SU-DHL-6 (cell line): Measurements from ENCODE around the gene F2R.
"Not testable (repeated sequence)": the region's sequence is repeated elsewhere in the genome, so short reads cannot be mapped to it uniquely, and the experiment has no call there.

Experiments used
- H2AFZ ChIP-seq: fragments of 200-600 bp; sonication (generic); 2 replicates; pipeline ENCODE4 v1.6.1; 2014; ENCODE audit warnings: low read depth, mild to moderate bottlenecking, moderate library complexity, mixed read lengths, antibody characterized with exemption, low read length; ENCODE audit not compliant: severe bottlenecking
- H3F3A ChIP-seq: fragments of 200-600 bp; shearing (Covaris generic); 2 replicates; pipeline ENCODE4 v1.6.0; 2016; ENCODE audit warnings: antibody characterized with exemption, mild to moderate bottlenecking; ENCODE audit not compliant: insufficient read depth
- H3K27ac ChIP-seq: fragments of 200-600 bp; sonication (generic); 2 replicates; pipeline ENCODE4 v1.5.1; 2016; ENCODE audit warnings: low read depth, mild to moderate bottlenecking, low read length, moderate library complexity, mixed read lengths
- H3K27me3 ChIP-seq: fragments of 200-600 bp; sonication (generic), shearing (Covaris generic); 2 replicates; pipeline ENCODE4 v1.6.0; 2014; ENCODE audit warnings: mild to moderate bottlenecking, low read length
- H3K36me3 ChIP-seq: fragments of 200-600 bp; sonication (generic); 2 replicates; pipeline ENCODE4 v1.6.1; 2014; ENCODE audit warnings: mild to moderate bottlenecking, low read length, mixed read lengths
- H3K4me2 ChIP-seq: fragments of 300-600, 200-600 bp; shearing (Covaris generic), sonication (generic); 2 replicates; pipeline ENCODE4 v1.6.0; 2014; ENCODE audit warnings: low read length, low read depth, mild to moderate bottlenecking; ENCODE audit not compliant: poor library complexity, severe bottlenecking
- H3K4me3 ChIP-seq: fragments of 200-600 bp; sonication (generic); 2 replicates; pipeline ENCODE4 v1.5.1; 2014; ENCODE audit warnings: antibody characterized with exemption, low read length, mild to moderate bottlenecking, mixed read lengths; ENCODE audit not compliant: insufficient read depth, poor library complexity, severe bottlenecking
- H3K79me2 ChIP-seq: fragments of 200-600 bp; sonication (generic); 2 replicates; pipeline ENCODE4 v1.6.1; 2014; ENCODE audit warnings: mild to moderate bottlenecking, low read length, moderate library complexity; ENCODE audit not compliant: insufficient read depth
- H3K9ac ChIP-seq: fragments of 200-600 bp; sonication (generic); 2 replicates; pipeline ENCODE4 v1.7.0; 2014; ENCODE audit warnings: mild to moderate bottlenecking, low read length
- H3K9me2 ChIP-seq: fragments of 200-600 bp; sonication (generic); replicated peaks from 2 replicates; pipeline ENCODE4 v1.6.1; 2014; ENCODE audit warnings: low read length; ENCODE audit not compliant: insufficient read depth
- H3K9me3 ChIP-seq: fragments of 200-600 bp; sonication (generic); 2 replicates; pipeline ENCODE4 v1.6.1; 2014; ENCODE audit warnings: low read length, mixed read lengths; ENCODE audit not compliant: insufficient read depth
- H4K20me1 ChIP-seq: fragments of 200-600 bp; sonication (generic); 2 replicates; pipeline ENCODE4 v1.6.1; 2014; ENCODE audit warnings: low read depth, mild to moderate bottlenecking, antibody characterized with exemption, low read length, moderate library complexity, mixed read lengths
- CTCF ChIP-seq: fragments of 200-600 bp; sonication (generic); IDR thresholded peaks from one replicate; pipeline ENCODE4 v1.5.1; 2017; ENCODE audit warnings: antibody characterized with exemption, mild to moderate bottlenecking, low read length, moderate library complexity; ENCODE audit not compliant: insufficient read depth, poor library complexity, severe bottlenecking
- EZH2phosphoT487 ChIP-seq: fragments of 200-600 bp; sonication (generic), shearing (Covaris generic); conservative IDR thresholded peaks from 2 replicates; pipeline ENCODE4 v1.6.1; 2018; ENCODE audit warnings: mild to moderate bottlenecking, antibody characterized with exemption, low read length, moderate library complexity, mixed read lengths

The F2R gene

GRCh38 chr5:76771705-76772405 lies 55.9 kb downstream of the F2R start:
- H3K9ac ChIP-seq, result no peak overlapping the region
- no peak overlapping the region for H3K27ac ChIP-seq
- H4K20me1 ChIP-seq, result no peaks in the 10 kb centered on the region
- H3K27me3 ChIP-seq, result no peaks in the 10 kb centered on the region
- H3F3A ChIP-seq, result no peaks in the 10 kb centered on the region
- no peak overlapping the region for H3K4me3 ChIP-seq
- H3K79me2 ChIP-seq, result no peaks in the 10 kb centered on the region
- H2AFZ ChIP-seq, result no peak overlapping the region
- H3K36me3 ChIP-seq, result no peaks in the 10 kb centered on the region
- no peaks in the 10 kb centered on the region for H3K9me2 ChIP-seq
- TF ChIP-seq CTCF, result no peak
- no peak for TF ChIP-seq EZH2phosphoT487
- no peak overlapping the region for H3K4me2 ChIP-seq
- no peaks in the 10 kb centered on the region for H3K9me3 ChIP-seq

GRCh38 chr5:76775921-76776320 lies 60.0 kb downstream of the F2R start:
- Histone ChIP-seq H3K27ac (no peak overlapping the region), H3K4me3 (no peak overlapping the region), H3K9ac (no peak overlapping the region), H3K9me2 (no peaks in the 10 kb centered on the region), H3F3A (no peaks in the 10 kb centered on the region), H2AFZ (no peak overlapping the region), H3K4me2 (no peak overlapping the region), H3K27me3 (no peaks in the 10 kb centered on the region), H3K79me2 (no peaks in the 10 kb centered on the region), H3K9me3 (no peaks in the 10 kb centered on the region), H4K20me1 (no peaks in the 10 kb centered on the region), H3K36me3 (no peaks in the 10 kb centered on the region)
- TF ChIP-seq CTCF, result no peak
- no peak for TF ChIP-seq EZH2phosphoT487

GRCh38 chr5:76776391-76776790 lies 60.5 kb downstream of the F2R start:
- Histone ChIP-seq H3F3A (no peaks in the 10 kb centered on the region), H3K9me3 (no peaks in the 10 kb centered on the region), H3K79me2 (no peaks in the 10 kb centered on the region), H2AFZ (no peak overlapping the region), H3K4me2 (no peak overlapping the region), H3K27me3 (no peaks in the 10 kb centered on the region), H3K36me3 (no peaks in the 10 kb centered on the region), H3K9me2 (no peaks in the 10 kb centered on the region), H4K20me1 (no peaks in the 10 kb centered on the region), H3K27ac (no peak overlapping the region), H3K4me3 (no peak overlapping the region), H3K9ac (no peak overlapping the region)
- TF ChIP-seq CTCF (no peak), EZH2phosphoT487 (no peak)

GRCh38 chr5:76780616-76781015 lies 64.7 kb downstream of the F2R start:
- not testable (repeated sequence) for H3K27me3 ChIP-seq

More at GRCh38 chr5:76780616-76781015, 64.7 kb downstream of the F2R start:
- not testable (repeated sequence) for H3K4me2 ChIP-seq, H3K79me2 ChIP-seq, H3K9me3 ChIP-seq, H4K20me1 ChIP-seq, H3K27ac ChIP-seq, H2AFZ ChIP-seq, H3F3A ChIP-seq, H3K36me3 ChIP-seq, H3K9ac ChIP-seq, H3K4me3 ChIP-seq, H3K9me2 ChIP-seq
